GM23338 (cell line): ENCODE measurements around the gene SYNDIG1. TPM values are rescaled to one million over a fixed set of nuclear protein-coding genes. Genes with fewer than 3 reads are reported as not detected.

Experiments used
- ATAC-seq: fragments of 200-7000 bp; cut with Tn5 transposase; 3 replicates; pipeline ENCODE4 v1.9.1; 2020
- DNase-seq: peaks from one replicate; pipeline ENCODE4 v3.0.0-alpha.2; 2015; ENCODE audit warnings: low spot score
- H2AFZ ChIP-seq: fragments of 200-600 bp; sonication (generic); 2 replicates; pipeline ENCODE4 v1.8.0; 2016; ENCODE audit warnings: antibody characterized with exemption, mild to moderate bottlenecking, moderate library complexity
- H3F3A ChIP-seq: fragments of 200-600 bp; sonication (generic); replicated peaks from 2 replicates; pipeline ENCODE4 v1.8.0; 2017; ENCODE audit warnings: antibody characterized with exemption, mixed run types, low read depth
- H3K27ac ChIP-seq: fragments of 200-600 bp; sonication (generic); 2 replicates; pipeline ENCODE4 v1.6.1; 2016; ENCODE audit warnings: low read depth
- H3K27me3 ChIP-seq: fragments of 200-600 bp; sonication (generic); 2 replicates; pipeline ENCODE4 v1.8.0; 2016; ENCODE audit warnings: mild to moderate bottlenecking, mixed run types, moderate library complexity; ENCODE audit not compliant: insufficient read depth
- H3K36me3 ChIP-seq: fragments of 200-600 bp; sonication (generic); 2 replicates; pipeline ENCODE4 v1.8.0; 2016; ENCODE audit warnings: mild to moderate bottlenecking; ENCODE audit not compliant: insufficient read depth
- H3K4me1 ChIP-seq: fragments of 200-600 bp; sonication (generic); 2 replicates; pipeline ENCODE4 v1.8.0; 2016; ENCODE audit warnings: mild to moderate bottlenecking, moderate library complexity; ENCODE audit not compliant: insufficient read depth
- H3K4me2 ChIP-seq: fragments of 200-600 bp; sonication (generic); 2 replicates; pipeline ENCODE4 v1.7.1; 2017; ENCODE audit warnings: mixed run types
- H3K4me3 ChIP-seq: fragments of 200-600 bp; sonication (generic); 2 replicates; pipeline ENCODE4 v1.6.1; 2016; ENCODE audit warnings: mixed run types
- H3K79me2 ChIP-seq: fragments of 200-600 bp; sonication (generic); replicated peaks from 2 replicates; pipeline ENCODE4 v1.8.0; 2017; ENCODE audit warnings: mild to moderate bottlenecking; ENCODE audit not compliant: insufficient read depth
- H3K9me2 ChIP-seq: fragments of 200-600 bp; sonication (generic); 2 replicates; pipeline ENCODE4 v1.8.0; 2017; ENCODE audit not compliant: insufficient read depth
- H4K20me1 ChIP-seq: fragments of 200-600 bp; sonication (generic); replicated peaks from 2 replicates; pipeline ENCODE4 v1.8.0; 2017; ENCODE audit warnings: mild to moderate bottlenecking; ENCODE audit not compliant: insufficient read depth
- H3K27ac Mint-ChIP-seq: 2 replicates; pipeline ENCODE4 v1.8.0; 2020; ENCODE audit warnings: inconsistent platforms, mild to moderate bottlenecking, moderate library complexity, mixed read lengths
- H3K27me3 Mint-ChIP-seq: 3 replicates; pipeline ENCODE4 v1.8.0; 2022; ENCODE audit warnings: low read depth, mild to moderate bottlenecking, moderate library complexity, mixed read lengths, inconsistent platforms; ENCODE audit not compliant: insufficient read depth, poor library complexity
- H3K36me3 Mint-ChIP-seq: 3 replicates; pipeline ENCODE4 v1.8.0; 2021; ENCODE audit warnings: low read depth, mild to moderate bottlenecking, inconsistent platforms, moderate library complexity, mixed read lengths
- H3K4me1 Mint-ChIP-seq: 3 replicates; pipeline ENCODE4 v1.8.0; 2020; ENCODE audit warnings: mild to moderate bottlenecking, inconsistent platforms, mixed read lengths
- H3K4me3 Mint-ChIP-seq: 3 replicates; pipeline ENCODE4 v1.8.0; 2021; ENCODE audit warnings: moderate library complexity, mild to moderate bottlenecking, inconsistent platforms, mixed read lengths
- H3K9me3 Mint-ChIP-seq: 3 replicates; pipeline ENCODE4 v1.8.0; 2020; ENCODE audit warnings: moderate library complexity, mild to moderate bottlenecking, inconsistent platforms, mixed read lengths
- CREB1 ChIP-seq: fragments of 250-450 bp; sonication (Bioruptor Pico); IDR thresholded peaks from 2 replicates; pipeline ENCODE4 v1.5.0; 2020; ENCODE audit warnings: low read depth, mild to moderate bottlenecking, moderate library complexity
- CTCF ChIP-seq, 2 experiments: fragments of 200-600 bp in 1 of 2; sonication (generic) in 1 of 2; conservative IDR thresholded peaks; 2 replicates each; pipeline versions ENCODE4 v1.5.1 to v1.6.1; 2016 to 2017; ENCODE audit warnings: antibody characterized with exemption in 2 of 2, low read depth in 2 of 2, mild to moderate bottlenecking in 2 of 2, moderate library complexity in 1 of 2
- ETS1 ChIP-seq: IDR thresholded peaks from 2 replicates; pipeline ENCODE4 v1.6.1; 2016; ENCODE audit warnings: antibody characterized with exemption
- EZH2 ChIP-seq: fragments of 200-600 bp; sonication (generic); IDR thresholded peaks from one replicate; pipeline ENCODE4 v1.8.0; 2017; ENCODE audit warnings: antibody characterized with exemption, mild to moderate bottlenecking, low read depth; ENCODE audit not compliant: unreplicated experiment
- EZH2phosphoT487 ChIP-seq: fragments of 200-600 bp; sonication (generic); IDR thresholded peaks from one replicate; pipeline ENCODE4 v1.8.1; 2018; ENCODE audit warnings: antibody characterized with exemption; ENCODE audit not compliant: unreplicated experiment
- NANOG ChIP-seq: IDR thresholded peaks from 2 replicates; pipeline ENCODE4 v1.6.1; 2016; ENCODE audit warnings: antibody characterized with exemption, borderline replicate concordance
- POLR2AphosphoS5 ChIP-seq: IDR thresholded peaks from 2 replicates; pipeline ENCODE4 v1.6.1; 2016; ENCODE audit warnings: antibody characterized with exemption, low read depth
- REST ChIP-seq: IDR thresholded peaks from one replicate; pipeline ENCODE4 v1.6.1; 2018; ENCODE audit warnings: antibody characterized with exemption; ENCODE audit not compliant: unreplicated experiment
- STAT1 ChIP-seq: IDR thresholded peaks from one replicate; pipeline ENCODE4 v1.6.1; 2016; ENCODE audit warnings: antibody characterized with exemption; ENCODE audit not compliant: unreplicated experiment
- ZNF462 ChIP-seq: fragments of 250-450 bp; sonication (Bioruptor Pico); IDR thresholded peaks from 2 replicates; pipeline ENCODE4 v1.5.0; 2020; ENCODE audit warnings: mild to moderate bottlenecking, moderate library complexity
- polyA plus RNA-seq: library from polyadenylated mRNA; unstranded; fragments of >200 nt; fragmentation: Nextera tagmentation; extraction: Ambion mirVana; gene quantifications from 2 replicates; pipeline ENCODE4 v1.2.1, GENCODE V29; 2016
- total RNA-seq: library from RNA; depleted of rRNA; stranded (reverse); fragments of >200 nt; shearing (Covaris generic); gene quantifications from 2 replicates; pipeline ENCODE4 v1.2.3, GENCODE V29; 2014

The SYNDIG1 gene
- total and polyA plus RNA-seq, 2 experiments from 2014 or later: 2.8 to 4.8 TPM

GRCh38 chr20:24649787-24650490, 180.5 kb downstream of the SYNDIG1 start (continued):
- TF ChIP-seq EZH2 (no peak), STAT1 (no peak), ETS1 (no peak), REST (no peak)

- Mint-ChIP-seq H3K27me3 (no peaks in the 10 kb centered on the region), H3K4me3 (no peak overlapping the region), H3K27ac (no peak overlapping the region), H3K4me1 (no peaks in the 10 kb centered on the region; the same call in 2 of the 3 replicates), H3K36me3 (no peaks in the 10 kb centered on the region), H3K9me3 (no peaks in the 10 kb centered on the region)
- no peak overlapping the region for H3K27ac ChIP-seq
- H3K4me2 ChIP-seq: no peak overlapping the region
- no peaks in the 10 kb centered on the region for H4K20me1 ChIP-seq
- H3F3A ChIP-seq: no peaks in the 10 kb centered on the region
- no peak for ATAC-seq
- no peaks in the 10 kb centered on the region for H3K4me1 ChIP-seq
- DNase-seq: no peak
- no peak overlapping the region for H2AFZ ChIP-seq
- no peaks in the 10 kb centered on the region for H3K9me2 ChIP-seq
- no peak overlapping the region for H3K4me3 ChIP-seq
- H3K36me3 ChIP-seq: no peaks in the 10 kb centered on the region
- H3K27me3 ChIP-seq: no peaks in the 10 kb centered on the region
- no peaks in the 10 kb centered on the region for H3K79me2 ChIP-seq
- TF ChIP-seq EZH2phosphoT487 (no peak), NANOG (no peak), POLR2AphosphoS5 (no peak), EZH2 (no peak), CREB1 (CRISPR knock-in tag) (no peak), CTCF (conservative IDR thresholded peaks at IDR 0.05; ENCODE audit: low read depth in 2 of 2) (no peak), ZNF462 (CRISPR knock-in tag) (no peak)
Observed at GRCh38 chr20:24651171-24651975, 181.9 kb downstream of the SYNDIG1 start.
